Loucy (cell line): ENCODE results near the gene RHOG.

ENCODE experiments used
- H2AFZ ChIP-seq: fragments of 200-600 bp; sonication (generic); 2 replicates; pipeline ENCODE4 v1.6.0; 2016; ENCODE audit warnings: antibody characterized with exemption, mild to moderate bottlenecking, low read length, moderate library complexity
- H3F3A ChIP-seq: fragments of 200-600 bp; 2 replicates; pipeline ENCODE4 v1.6.0; 2016; ENCODE audit warnings: antibody characterized with exemption, low read depth, mild to moderate bottlenecking
- H3K27me3 ChIP-seq: fragments of 200-600 bp; sonication (generic); 2 replicates; pipeline ENCODE4 v1.6.1; 2014; ENCODE audit warnings: low read length, mild to moderate bottlenecking; ENCODE audit not compliant: insufficient read depth, poor library complexity, severe bottlenecking
- H3K36me3 ChIP-seq: fragments of 200-600 bp; sonication (generic); 2 replicates; pipeline ENCODE4 v1.6.1; 2016; ENCODE audit warnings: low read length; ENCODE audit not compliant: insufficient read depth
- H3K4me1 ChIP-seq: fragments of 200-600 bp; sonication (generic); 2 replicates; pipeline ENCODE4 v1.5.1; 2014; ENCODE audit warnings: low read length, mild to moderate bottlenecking; ENCODE audit not compliant: insufficient read depth, poor library complexity, severe bottlenecking
- H3K4me2 ChIP-seq: fragments of 200-600 bp; sonication (generic); 2 replicates; pipeline ENCODE4 v1.6.0; 2014; ENCODE audit warnings: antibody characterized with exemption, low read length, low read depth, mild to moderate bottlenecking; ENCODE audit not compliant: poor library complexity, severe bottlenecking
- H3K4me3 ChIP-seq: fragments of 200-600 bp; sonication (generic); 2 replicates; pipeline ENCODE4 v1.5.1; 2014; ENCODE audit warnings: low read length, mild to moderate bottlenecking, mixed read lengths; ENCODE audit not compliant: poor library complexity, severe bottlenecking
- H3K79me2 ChIP-seq: fragments of 200-600 bp; sonication (generic); 2 replicates; pipeline ENCODE4 v1.6.1; 2014; ENCODE audit warnings: low read length; ENCODE audit not compliant: insufficient read depth
- H3K9ac ChIP-seq: fragments of 200-600 bp; sonication (generic); 2 replicates; pipeline ENCODE4 v1.6.0; 2014; ENCODE audit warnings: mild to moderate bottlenecking, low read depth, low read length, moderate library complexity; ENCODE audit not compliant: poor library complexity, severe bottlenecking
- H3K9me2 ChIP-seq: fragments of 200-600 bp; sonication (generic); replicated peaks from 2 replicates; pipeline ENCODE4 v1.6.1; 2016; ENCODE audit warnings: low read depth, low read length, mixed read lengths
- H3K9me3 ChIP-seq: fragments of 200-600 bp; sonication (generic); 2 replicates; pipeline ENCODE4 v1.6.1; 2014; ENCODE audit warnings: mild to moderate bottlenecking, antibody characterized with exemption, low read length, low read depth; ENCODE audit not compliant: insufficient read depth
- H4K20me1 ChIP-seq: fragments of 200-600 bp; sonication (generic); 2 replicates; pipeline ENCODE4 v1.6.0; 2014; ENCODE audit warnings: antibody characterized with exemption, low read length, mild to moderate bottlenecking; ENCODE audit not compliant: insufficient read depth, poor library complexity, severe bottlenecking
- EZH2phosphoT487 ChIP-seq: fragments of 200-600 bp; IDR thresholded peaks from 2 replicates; pipeline ENCODE4 v1.6.1; 2018; ENCODE audit warnings: antibody characterized with exemption, mild to moderate bottlenecking, moderate library complexity, borderline replicate concordance
- TF ChIP-seq, protein P1 (sequence below): fragments of 200-600 bp; sonication (generic); conservative IDR thresholded peaks from 2 replicates; pipeline ENCODE4 v1.5.1; 2014; ENCODE audit warnings: mild to moderate bottlenecking, antibody characterized with exemption, low read length

Gene RHOG

GRCh38 chr11:3849297-3849874, 8.6 kb upstream of the RHOG start:
- no peaks in the 10 kb centered on the region for H3K36me3 ChIP-seq
- H3K79me2 ChIP-seq, result no peaks in the 10 kb centered on the region
- TF ChIP-seq, protein P1, sequence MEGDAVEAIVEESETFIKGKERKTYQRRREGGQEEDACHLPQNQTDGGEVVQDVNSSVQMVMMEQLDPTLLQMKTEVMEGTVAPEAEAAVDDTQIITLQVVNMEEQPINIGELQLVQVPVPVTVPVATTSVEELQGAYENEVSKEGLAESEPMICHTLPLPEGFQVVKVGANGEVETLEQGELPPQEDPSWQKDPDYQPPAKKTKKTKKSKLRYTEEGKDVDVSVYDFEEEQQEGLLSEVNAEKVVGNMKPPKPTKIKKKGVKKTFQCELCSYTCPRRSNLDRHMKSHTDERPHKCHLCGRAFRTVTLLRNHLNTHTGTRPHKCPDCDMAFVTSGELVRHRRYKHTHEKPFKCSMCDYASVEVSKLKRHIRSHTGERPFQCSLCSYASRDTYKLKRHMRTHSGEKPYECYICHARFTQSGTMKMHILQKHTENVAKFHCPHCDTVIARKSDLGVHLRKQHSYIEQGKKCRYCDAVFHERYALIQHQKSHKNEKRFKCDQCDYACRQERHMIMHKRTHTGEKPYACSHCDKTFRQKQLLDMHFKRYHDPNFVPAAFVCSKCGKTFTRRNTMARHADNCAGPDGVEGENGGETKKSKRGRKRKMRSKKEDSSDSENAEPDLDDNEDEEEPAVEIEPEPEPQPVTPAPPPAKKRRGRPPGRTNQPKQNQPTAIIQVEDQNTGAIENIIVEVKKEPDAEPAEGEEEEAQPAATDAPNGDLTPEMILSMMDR, result peak; percentile 84
- TF ChIP-seq EZH2phosphoT487, result no peak
- H3K9ac ChIP-seq, result no peak overlapping the region
- peaks cover 6% of the 10 kb centered on the region; the same call in 1 of the 2 replicates for H3F3A ChIP-seq
- no peaks in the 10 kb centered on the region for H3K9me3 ChIP-seq
- H3K4me1 ChIP-seq, result peaks cover 21% of the 10 kb centered on the region
- H3K4me3 ChIP-seq, result no peak overlapping the region
- H3K27me3 ChIP-seq, result no peaks in the 10 kb centered on the region
- H2AFZ ChIP-seq, result 0 out of 2 replicates have a peak overlapping the region, but pooled peaks have one; percentile 11
- no peaks in the 10 kb centered on the region for H4K20me1 ChIP-seq
- H3K9me2 ChIP-seq, result no peaks in the 10 kb centered on the region
- H3K4me2 ChIP-seq, result no peak overlapping the region

- Histone ChIP-seq H3K9me2 (no peaks in the 10 kb centered on the region), H3K4me1 (peaks cover 7% of the 10 kb centered on the region), H3K79me2 (peaks cover under 1% of the 10 kb centered on the region), H3K9me3 (no peaks in the 10 kb centered on the region), H3K36me3 (no peaks in the 10 kb centered on the region), H3K4me3 (no peak overlapping the region), H3K9ac (no peak overlapping the region), H4K20me1 (no peaks in the 10 kb centered on the region), H3F3A (no peaks in the 10 kb centered on the region), H2AFZ (0 out of 2 replicates have a peak overlapping the region, but pooled peaks have one; percentile 2), H3K4me2 (no peak overlapping the region), H3K27me3 (no peaks in the 10 kb centered on the region)
- TF ChIP-seq, protein P1, result no peak
- no peak for TF ChIP-seq EZH2phosphoT487
These were observed 4.9 kb upstream of the RHOG start for GRCh38 chr11:3845670-3846069.

GRCh38 chr11:3845246-3845645, 4.5 kb upstream of the RHOG start:
- no peaks in the 10 kb centered on the region for H3K27me3 ChIP-seq
- no peak overlapping the region for H3K4me2 ChIP-seq
- no peak overlapping the region for H3K4me3 ChIP-seq
- no peaks in the 10 kb centered on the region for H3K9me3 ChIP-seq
- no peak for TF ChIP-seq EZH2phosphoT487
- TF ChIP-seq, protein P1, result no peak
- H3K9ac ChIP-seq, result no peak overlapping the region
- H3K4me1 ChIP-seq, result peaks cover 7% of the 10 kb centered on the region
- no peaks in the 10 kb centered on the region for H3F3A ChIP-seq
- H2AFZ ChIP-seq, result 0 out of 2 replicates have a peak overlapping the region, but pooled peaks have one; percentile 2
- H3K36me3 ChIP-seq, result no peaks in the 10 kb centered on the region
- no peaks in the 10 kb centered on the region for H4K20me1 ChIP-seq
- H3K9me2 ChIP-seq, result no peaks in the 10 kb centered on the region
- H3K79me2 ChIP-seq, result peaks cover 5% of the 10 kb centered on the region
